ENCODE data around the gene TMEM273. TPM values are rescaled to one million over a fixed set of nuclear protein-coding genes. Genes with fewer than 3 reads are reported as not detected.

TMEM273 gene
- total RNA-seq, 2 donors from 2014 or later = 9.6 to 14.8 TPM

DNA sequence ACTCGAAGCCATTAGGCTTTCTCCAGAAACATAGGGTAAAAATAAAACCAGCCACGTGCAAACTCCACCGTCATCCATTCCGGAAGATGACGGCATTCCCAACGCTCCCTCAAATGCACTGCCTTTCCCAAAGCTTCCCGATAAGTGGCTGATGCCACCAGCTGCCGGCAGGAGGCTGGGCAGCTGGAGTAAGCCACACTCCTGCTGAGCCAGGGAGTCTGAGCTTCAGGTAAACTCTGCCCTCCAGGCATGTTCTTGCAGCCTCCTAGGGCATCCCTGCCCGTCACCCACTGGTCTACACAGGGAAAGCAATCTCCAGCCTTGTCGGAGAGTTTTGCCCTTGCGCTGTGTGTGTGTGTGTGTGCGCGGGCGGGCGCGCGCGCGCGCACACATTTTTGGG is 40.5 kb upstream of the TMEM273 start:
- ATAC-seq (ENCODE audit: insufficient number of reproducible peaks, low FRiP score, low read depth) (no peak), DNase-seq (ENCODE audit: low spot score) (no peak)
- H3K4me3 ChIP-seq = no peak overlapping the region
- TF ChIP-seq, protein P1, sequence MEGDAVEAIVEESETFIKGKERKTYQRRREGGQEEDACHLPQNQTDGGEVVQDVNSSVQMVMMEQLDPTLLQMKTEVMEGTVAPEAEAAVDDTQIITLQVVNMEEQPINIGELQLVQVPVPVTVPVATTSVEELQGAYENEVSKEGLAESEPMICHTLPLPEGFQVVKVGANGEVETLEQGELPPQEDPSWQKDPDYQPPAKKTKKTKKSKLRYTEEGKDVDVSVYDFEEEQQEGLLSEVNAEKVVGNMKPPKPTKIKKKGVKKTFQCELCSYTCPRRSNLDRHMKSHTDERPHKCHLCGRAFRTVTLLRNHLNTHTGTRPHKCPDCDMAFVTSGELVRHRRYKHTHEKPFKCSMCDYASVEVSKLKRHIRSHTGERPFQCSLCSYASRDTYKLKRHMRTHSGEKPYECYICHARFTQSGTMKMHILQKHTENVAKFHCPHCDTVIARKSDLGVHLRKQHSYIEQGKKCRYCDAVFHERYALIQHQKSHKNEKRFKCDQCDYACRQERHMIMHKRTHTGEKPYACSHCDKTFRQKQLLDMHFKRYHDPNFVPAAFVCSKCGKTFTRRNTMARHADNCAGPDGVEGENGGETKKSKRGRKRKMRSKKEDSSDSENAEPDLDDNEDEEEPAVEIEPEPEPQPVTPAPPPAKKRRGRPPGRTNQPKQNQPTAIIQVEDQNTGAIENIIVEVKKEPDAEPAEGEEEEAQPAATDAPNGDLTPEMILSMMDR (IDR thresholded peaks at IDR 0.05) = no peak
- no peaks in the 10 kb centered on the region for H3K4me1 ChIP-seq (ENCODE audit: control insufficient read depth in 1 of 2, low read depth in 2 of 2)
- H3K36me3 ChIP-seq = no peaks in the 10 kb centered on the region
- no peaks in the 10 kb centered on the region for H3K27me3 ChIP-seq (replicated peaks; ENCODE audit: insufficient read depth)
- no peak overlapping the region for H3K27ac ChIP-seq
- no peaks in the 10 kb centered on the region for H3K9me3 ChIP-seq

GRCh38 chr10:49227406-49227805 is 39.2 kb upstream of the TMEM273 start:
- no peak overlapping the region for H3K4me3 ChIP-seq
- TF ChIP-seq, protein P1 (IDR thresholded peaks at IDR 0.05) = no peak
- ATAC-seq (ENCODE audit: insufficient number of reproducible peaks, low FRiP score, low read depth) (no peak), DNase-seq (ENCODE audit: low spot score) (no peak)
- H3K27me3 ChIP-seq (replicated peaks; ENCODE audit: insufficient read depth) = no peaks in the 10 kb centered on the region
- H3K9me3 ChIP-seq = no peaks in the 10 kb centered on the region
- H3K27ac ChIP-seq = no peak overlapping the region
- no peaks in the 10 kb centered on the region for H3K36me3 ChIP-seq
- H3K4me1 ChIP-seq (ENCODE audit: control insufficient read depth in 1 of 2, low read depth in 2 of 2) = no peaks in the 10 kb centered on the region

- no peaks in the 10 kb centered on the region for H3K36me3 ChIP-seq
- no peaks in the 10 kb centered on the region for H3K9me3 ChIP-seq
- DNase-seq (ENCODE audit: low spot score) (no peak), ATAC-seq (ENCODE audit: insufficient number of reproducible peaks, low FRiP score, low read depth) (no peak)
- no peak overlapping the region for H3K27ac ChIP-seq
- no peaks in the 10 kb centered on the region for H3K27me3 ChIP-seq (replicated peaks; ENCODE audit: insufficient read depth)
- TF ChIP-seq, protein P1 (IDR thresholded peaks at IDR 0.05) = no peak
- no peaks in the 10 kb centered on the region for H3K4me1 ChIP-seq (ENCODE audit: control insufficient read depth in 1 of 2, low read depth in 2 of 2)
- H3K4me3 ChIP-seq = no peak overlapping the region
These were observed 38.4 kb upstream of the TMEM273 start for GRCh38 chr10:49226594-49226993.

DNA sequence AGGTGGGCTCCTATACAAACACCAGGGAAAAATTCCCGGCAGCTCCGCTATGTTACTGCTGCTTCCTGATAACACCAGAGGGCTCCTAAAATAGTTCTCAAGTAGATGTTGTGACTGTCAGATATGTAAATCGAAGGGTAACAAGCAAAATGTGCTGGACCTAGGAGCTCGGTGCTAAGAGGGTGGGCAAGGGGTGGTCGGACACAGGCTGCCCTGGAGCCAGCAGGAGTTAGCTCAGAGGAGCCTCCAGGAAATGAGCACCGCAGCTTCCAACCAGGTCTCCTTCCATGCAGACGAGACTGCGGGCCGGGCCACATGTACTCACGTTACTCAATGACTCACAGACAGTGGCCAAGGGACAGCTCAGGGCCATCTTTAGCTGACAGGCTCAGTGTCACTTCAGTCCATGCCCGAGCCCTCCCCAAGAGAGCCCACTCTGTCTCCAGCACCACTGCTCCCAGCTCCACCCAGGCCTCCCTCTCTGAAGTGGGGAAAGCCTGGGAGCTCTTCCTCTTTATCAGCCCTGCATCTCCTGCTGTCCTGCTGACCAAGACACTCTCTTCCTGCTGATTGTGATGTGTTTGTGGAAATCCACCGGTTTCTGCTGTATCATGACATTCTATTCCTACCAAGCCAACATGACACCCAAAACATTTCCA is 37.2 kb upstream of the TMEM273 start:
- Histone ChIP-seq H3K9me3 (no peaks in the 10 kb centered on the region), H3K4me3 (no peak overlapping the region), H3K36me3 (no peaks in the 10 kb centered on the region), H3K27ac (no peak overlapping the region), H3K4me1 (ENCODE audit: control insufficient read depth in 1 of 2, low read depth in 2 of 2) (no peaks in the 10 kb centered on the region), H3K27me3 (replicated peaks; ENCODE audit: insufficient read depth) (no peaks in the 10 kb centered on the region)
- DNase-seq (ENCODE audit: low spot score) (no peak), ATAC-seq (ENCODE audit: insufficient number of reproducible peaks, low FRiP score, low read depth) (no peak)
- TF ChIP-seq, protein P1 (IDR thresholded peaks at IDR 0.05) = no peak

DNA sequence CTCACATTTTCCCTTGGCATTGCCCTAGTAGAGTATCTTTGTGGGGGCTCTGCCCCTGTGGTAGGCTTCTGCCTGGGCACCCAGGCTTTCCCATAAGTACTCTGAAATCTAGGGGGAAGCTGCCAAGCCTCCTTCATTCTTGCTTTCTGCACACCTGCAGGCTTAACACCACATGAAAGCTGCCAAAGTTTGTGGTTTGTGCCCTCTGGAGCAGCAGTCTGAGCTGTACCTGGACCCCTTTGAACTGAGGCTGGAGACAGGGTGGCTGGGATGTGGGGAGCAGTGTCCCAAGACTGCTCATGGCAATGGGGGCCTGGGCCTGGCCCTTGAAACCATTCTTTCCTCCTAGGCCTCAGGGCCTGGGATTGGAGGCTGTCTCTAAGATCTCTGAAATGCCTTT is 35.0 kb upstream of the TMEM273 start:
- DNase-seq (ENCODE audit: low spot score) (no peak), ATAC-seq (ENCODE audit: insufficient number of reproducible peaks, low FRiP score, low read depth) (no peak)
- no peaks in the 10 kb centered on the region for H3K27me3 ChIP-seq (replicated peaks; ENCODE audit: insufficient read depth)

More for the DNA sequence above, 35.0 kb upstream of the TMEM273 start:
- no peak overlapping the region for H3K4me3 ChIP-seq
- H3K9me3 ChIP-seq = no peaks in the 10 kb centered on the region
- no peaks in the 10 kb centered on the region for H3K4me1 ChIP-seq (ENCODE audit: control insufficient read depth in 1 of 2, low read depth in 2 of 2)
- H3K27ac ChIP-seq = no peak overlapping the region
- H3K36me3 ChIP-seq = no peaks in the 10 kb centered on the region
- TF ChIP-seq, protein P1 (IDR thresholded peaks at IDR 0.05) = no peak

Measured in thoracic aorta (tissue), 2 donors.